H1 (cell line): ENCODE data around the gene RNASET2. TPM values are rescaled to one million over a fixed set of nuclear protein-coding genes. Genes with fewer than 3 reads are reported as not detected.

Source experiments
- CTCF ChIA-PET: fragments of 300-600 bp; sonication (Branson Sonifier 250); formaldehyde crosslinking; loops from one replicate; lab custom pipeline; 2021; ENCODE audit not compliant: partially characterized antibody; lab: Charles Lee
- POLR2A ChIA-PET: fragments of 300-600 bp; sonication (Branson Sonifier 250); formaldehyde crosslinking; loops from one replicate; lab custom pipeline; 2021; ENCODE audit warnings: inconsistent platforms; ENCODE audit not compliant: partially characterized antibody; lab: Charles Lee
- DNase-seq, 2 experiments: peaks; one replicate each; pipeline versions ENCODE4 v3.0.0 to v3.0.0-alpha.2; 2010 to 2022; ENCODE audit warnings: low spot score in 2 of 2, low read depth in 1 of 2, mixed read lengths in 1 of 2
- FAIRE-seq: peaks from 2 replicates; lab custom pipeline; 2011; peaks lifted over from hg19 to GRCh38; lab: Jason Lieb, UNC
- H2AFZ ChIP-seq: 2 replicates; pipeline ENCODE4 v1.8.1; 2012; ENCODE audit warnings: low read length, inconsistent platforms
- H2AK5ac ChIP-seq: 2 replicates; pipeline ENCODE4 v1.6.1; 2013; ENCODE audit warnings: low read depth, low read length
- H2BK120ac ChIP-seq: replicated peaks from 2 replicates; pipeline ENCODE3; 2013; ENCODE audit warnings: low read depth, low read length, inconsistent platforms
- H2BK12ac ChIP-seq: 2 replicates; pipeline ENCODE4 v1.6.1; 2013; ENCODE audit warnings: low read depth, low read length
- H2BK15ac ChIP-seq: 2 replicates; pipeline ENCODE4 v1.6.1; 2013; ENCODE audit warnings: low read length
- H2BK20ac ChIP-seq: 2 replicates; pipeline ENCODE4 v1.6.1; 2013; ENCODE audit warnings: low read length
- H2BK5ac ChIP-seq: 2 replicates; pipeline ENCODE4 v1.6.1; 2013; ENCODE audit warnings: low read depth, low read length
- H3K14ac ChIP-seq: 2 replicates; pipeline ENCODE4 v1.6.1; 2013; ENCODE audit warnings: inconsistent platforms; ENCODE audit not compliant: insufficient read length
- H3K18ac ChIP-seq: 2 replicates; pipeline ENCODE4 v1.6.1; 2013; ENCODE audit warnings: low read length; ENCODE audit errors: extremely low read depth
- H3K23ac ChIP-seq: 2 replicates; pipeline ENCODE4 v1.6.1; 2013; ENCODE audit warnings: inconsistent platforms; ENCODE audit not compliant: insufficient read length
- H3K23me2 ChIP-seq: 2 replicates; pipeline ENCODE4 v1.6.1; 2013; ENCODE audit warnings: low read depth, low read length
- H3K27ac ChIP-seq: 2 replicates; pipeline ENCODE4 v1.6.1; 2011; ENCODE audit warnings: low read depth, low read length, inconsistent platforms
- H3K27me3 ChIP-seq, 4 experiments: replicated peaks in 1 of 4; 1 replicate in 1 of 4; 2 replicates in 3 of 4; pipeline versions ENCODE4 v1.6.1 to v1.8.1; 2011 to 2013; ENCODE audit warnings: low read length in 3 of 4, mild to moderate bottlenecking in 3 of 4, inconsistent platforms in 2 of 4, mixed read lengths in 2 of 4, moderate library complexity in 1 of 4; ENCODE audit not compliant: control insufficient read depth in 3 of 4, insufficient read depth in 3 of 4; ENCODE audit errors: extremely low read depth in 1 of 4
- H3K36me3 ChIP-seq, 4 experiments: 2 replicates each; pipeline versions ENCODE4 v1.6.1 to v1.8.1; 2011 to 2013; ENCODE audit warnings: mild to moderate bottlenecking in 4 of 4, low read length in 3 of 4, moderate library complexity in 2 of 4, control low read depth in 1 of 4, inconsistent platforms in 1 of 4; ENCODE audit not compliant: insufficient read depth in 4 of 4, control insufficient read depth in 2 of 4
- H3K4ac ChIP-seq: replicated peaks from 2 replicates; pipeline ENCODE3; 2013; ENCODE audit warnings: low read length, low read depth, mixed read lengths, inconsistent platforms; ENCODE audit not compliant: insufficient read length
- H3K4me1 ChIP-seq, 4 experiments: replicated peaks in 1 of 4; 1 replicate in 1 of 4; 2 replicates in 3 of 4; pipeline versions ENCODE4 v1.6.1 to v1.8.1; 2011 to 2013; ENCODE audit warnings: low read length in 3 of 4, inconsistent platforms in 2 of 4, mixed read lengths in 1 of 4; ENCODE audit not compliant: insufficient read depth in 4 of 4, control insufficient read depth in 3 of 4
- H3K4me2 ChIP-seq, 2 experiments: 2 replicates each; pipeline versions ENCODE4 v1.6.1 to v1.8.1; 2011 to 2013; ENCODE audit warnings: low read depth in 2 of 2, low read length in 2 of 2, control low read depth in 1 of 2, inconsistent platforms in 1 of 2, mild to moderate bottlenecking in 1 of 2; ENCODE audit not compliant: insufficient read depth in 1 of 2
- H3K4me3 ChIP-seq, 4 experiments: fragments of 200-600, 300-600 bp in 1 of 4; sonication (generic), shearing (Covaris generic), sonication (Bioruptor Twin) in 1 of 4; 2 replicates each; pipeline versions ENCODE4 v1.5.1 to v1.8.1; 2011 to 2016; ENCODE audit warnings: low read length in 4 of 4, low read depth in 3 of 4, control low read depth in 2 of 4, inconsistent platforms in 2 of 4, mild to moderate bottlenecking in 2 of 4, mixed read lengths in 1 of 4, moderate library complexity in 1 of 4; ENCODE audit not compliant: insufficient read depth in 2 of 4; ENCODE audit errors: extremely low read depth in 1 of 4
- H3K56ac ChIP-seq: replicated peaks from 2 replicates; pipeline ENCODE3; 2013; ENCODE audit warnings: low read depth, mild to moderate bottlenecking, mixed read lengths, low read length, inconsistent platforms; ENCODE audit not compliant: insufficient read length
- H3K79me1 ChIP-seq: 2 replicates; pipeline ENCODE4 v1.6.1; 2013; ENCODE audit warnings: low read depth, low read length, control low read depth
- H3K79me2 ChIP-seq, 2 experiments: 2 replicates each; pipeline versions ENCODE4 v1.6.1 to v1.8.1; 2012 to 2013; ENCODE audit warnings: low read length in 2 of 2, mild to moderate bottlenecking in 2 of 2, inconsistent platforms in 1 of 2; ENCODE audit not compliant: insufficient read depth in 2 of 2, control insufficient read depth in 1 of 2
- H3K9ac ChIP-seq, 4 experiments: replicated peaks in 1 of 4; 1 replicate in 1 of 4; 2 replicates in 3 of 4; pipeline versions ENCODE4 v1.6.1 to v1.8.1; 2011 to 2013; ENCODE audit warnings: low read depth in 3 of 4, low read length in 3 of 4, control low read depth in 2 of 4, mild to moderate bottlenecking in 2 of 4, moderate library complexity in 2 of 4, inconsistent platforms in 1 of 4; ENCODE audit errors: extremely low read depth in 1 of 4
- H3K9me3 ChIP-seq, 2 experiments: 2 replicates each; pipeline versions ENCODE4 v1.6.1 to v1.8.1; 2012 to 2013; ENCODE audit warnings: mild to moderate bottlenecking in 2 of 2, moderate library complexity in 2 of 2, control low read depth in 1 of 2, inconsistent platforms in 1 of 2, low read depth in 1 of 2, low read length in 1 of 2, mixed read lengths in 1 of 2; ENCODE audit not compliant: insufficient read depth in 2 of 2
- H4K20me1 ChIP-seq, 2 experiments: replicated peaks in 1 of 2; 2 replicates each; pipeline versions ENCODE3 to v1.8.1; 2011 to 2013; ENCODE audit warnings: inconsistent platforms in 2 of 2, low read length in 2 of 2, mild to moderate bottlenecking in 1 of 2; ENCODE audit not compliant: insufficient read depth in 2 of 2, control insufficient read depth in 1 of 2
- H4K5ac ChIP-seq: 2 replicates; pipeline ENCODE4 v1.6.1; 2013; ENCODE audit warnings: low read length, low read depth, mixed read lengths, inconsistent platforms; ENCODE audit not compliant: insufficient read length
- H4K8ac ChIP-seq: 2 replicates; pipeline ENCODE4 v1.8.0; 2013; ENCODE audit warnings: mild to moderate bottlenecking, moderate library complexity, low read length, inconsistent platforms; ENCODE audit not compliant: insufficient read depth; ENCODE audit errors: extremely low read depth
- H4K91ac ChIP-seq: replicated peaks from 2 replicates; pipeline ENCODE3; 2013; ENCODE audit warnings: low read length, mixed read lengths, inconsistent platforms; ENCODE audit not compliant: insufficient read length
- WGBS, 2 experiments: shearing (Covaris generic) in 1 of 2; methylation state at CpG; one replicate each; pipeline versions ENCODE4 v1.1.6 to v1.1.7; 2013 to 2015; ENCODE audit warnings: low lambda C conversion rate in 2 of 2, mixed read lengths in 2 of 2, inconsistent platforms in 1 of 2, low coverage in 1 of 2, missing lambda C conversion rate in 1 of 2; ENCODE audit not compliant: insufficient replicate concordance in 2 of 2, insufficient coverage in 1 of 2, insufficient read length in 1 of 2; ENCODE audit errors: extremely low coverage in 1 of 2, missing lambda C conversion rate in 1 of 2; 5-methylcytosine and 5-hydroxymethylcytosine counted together
- polyA plus RNA-seq, 7 experiments: library from polyadenylated mRNA; depleted of rRNA in 3 of 7; stranded (reverse) in 5 of 7; unstranded in 2 of 7; fragments of >200 nt in 5 of 7; fragments of 200-250 nt in 2 of 7; gene quantifications; 1 replicate in 5 of 7; 2 replicates in 1 of 7; 4 replicates in 1 of 7; pipeline versions ENCODE4 v1.2.1 to v1.2.3, GENCODE V29; 2011 to 2013; ENCODE audit warnings: missing spikeins in 2 of 7, mixed read lengths in 2 of 7
- total RNA-seq: library from RNA; stranded (reverse); fragmentation: NEBNext Ultra II Directional; extraction: Animal tissue kit (Norgen Biotek cat#: 25700); gene quantifications from 2 replicates; pipeline ENCODE4 v1.2.1, GENCODE V29; 2021

The RNASET2 gene
- total and polyA plus RNA-seq, 2 of the 8 experiments (the other 6 are each of a cell fraction or from before 2014, with no cell fraction given) = 15.7 to 22.9 TPM

DNA sequence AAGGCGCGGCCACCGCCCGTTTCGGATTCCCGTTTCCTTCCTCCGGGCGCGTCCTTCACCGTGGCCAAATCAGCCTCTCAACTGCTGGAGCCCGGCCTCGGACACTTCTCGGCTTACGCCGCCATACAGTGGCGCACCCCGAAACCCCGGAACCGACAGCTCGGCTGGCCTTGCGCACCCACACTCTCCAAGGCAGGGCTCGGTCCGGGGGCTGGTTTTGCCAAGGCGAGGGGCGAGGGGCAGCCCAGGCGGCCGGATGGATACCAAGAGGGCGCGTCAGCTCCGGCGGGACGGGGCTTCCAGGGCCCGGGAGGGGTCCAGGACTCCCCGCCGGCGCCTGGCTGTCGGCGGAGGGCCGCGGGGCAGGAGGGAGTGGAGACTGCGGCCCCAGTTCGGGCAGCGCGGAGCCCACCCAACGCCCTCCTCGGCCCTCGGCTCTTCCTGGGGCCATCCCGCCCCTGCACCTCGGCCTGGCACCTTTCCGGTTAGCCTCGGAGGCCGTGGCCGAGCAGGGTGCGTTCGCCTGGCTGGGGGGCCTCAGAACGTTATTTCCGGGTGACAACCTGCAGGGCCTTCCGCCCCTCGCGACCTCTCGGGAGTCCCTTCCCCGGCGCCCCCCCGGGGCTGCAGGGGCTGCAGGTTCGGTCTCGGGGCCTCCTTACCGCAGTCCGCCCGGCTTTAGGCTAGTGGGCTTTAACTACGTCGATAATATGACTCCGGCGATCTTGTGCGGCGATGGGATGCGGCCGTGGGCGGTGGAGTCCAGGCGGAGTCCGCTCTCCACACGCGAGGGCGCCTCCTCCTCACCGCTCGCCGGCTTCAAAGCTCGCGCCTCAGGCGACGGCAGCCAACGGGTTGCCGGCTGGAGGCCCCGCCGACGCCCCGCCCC lies 42.1 kb upstream of the RNASET2 start:
- no peak overlapping the region for H3K18ac ChIP-seq
- no peak overlapping the region for H2AFZ ChIP-seq
- ChIA-PET CTCF (interaction anchor here (0.6 to 1.6 kb wide), 6 partner anchors 9 to 232 kb away, joined by 3 to 8 read pairs (median 4); partner anchors contain the start of gene RNASET2), POLR2A (interaction anchor here (0.7 to 2.9 kb wide), 10 partner anchors 8 to 143 kb away, joined by 3 to 11 read pairs (median 4); partner anchors contain the start of gene RNASET2)
- DNase-seq (peak in 1 of 2 experiments; percentile 74), FAIRE-seq (no peak)
- H3K79me2 ChIP-seq = peaks cover 4 to 71% of the 10 kb centered on the region in 2 experiments
- peak overlapping the region; percentile 29 to 54 (median 36); a peak in 4 of 7 replicates for H3K9ac ChIP-seq
- H2BK20ac ChIP-seq = no peak overlapping the region
- no peak overlapping the region for H3K23ac ChIP-seq
- no peak overlapping the region for H3K4ac ChIP-seq
- peak overlapping the region; percentile 22 for H3K56ac ChIP-seq
- peaks cover 6% of the 10 kb centered on the region; the same call in 1 of the 2 replicates for H3K23me2 ChIP-seq
- H2BK15ac ChIP-seq = no peak overlapping the region
- no peak overlapping the region for H3K14ac ChIP-seq
- peak overlapping the region; percentile 8; the same call in 1 of the 2 replicates for H2BK5ac ChIP-seq
- H3K4me2 ChIP-seq = peak overlapping the region; percentile 83 to 91
- H2BK120ac ChIP-seq = no peak overlapping the region
- peaks cover 0 to 8% (median 4%) of the 10 kb centered on the region in 4 experiments; a peak in 5 of 7 replicates for H3K4me1 ChIP-seq
- H3K27me3 ChIP-seq = no peaks in the 10 kb centered on the region
- peaks cover 0 to 34% (median 7%) of the 10 kb centered on the region in 4 experiments; a peak in 4 of 8 replicates for H3K36me3 ChIP-seq
- WGBS, 2 experiments = 1% methylated on average over 45 of the region's 96 CpGs; no CpG with 5 or more reads in 1 of the 2 experiments
- peak overlapping the region; percentile 71 for H4K8ac ChIP-seq
- H2AK5ac ChIP-seq = no peak overlapping the region
- H4K5ac ChIP-seq = peak overlapping the region; percentile 71
- peak overlapping the region; percentile 61 to 90 (median 76) for H3K4me3 ChIP-seq
- H3K9me3 ChIP-seq = no peaks in the 10 kb centered on the region
- peaks cover 6 to 8% of the 10 kb centered on the region in 2 experiments for H4K20me1 ChIP-seq
- H2BK12ac ChIP-seq = no peak overlapping the region
- peaks cover 13% of the 10 kb centered on the region for H3K79me1 ChIP-seq
- H3K27ac ChIP-seq = no peak overlapping the region
- H4K91ac ChIP-seq = peak overlapping the region; percentile 37
